ENCODE results near the gene SNHG17. TPM values are rescaled to one million over a fixed set of nuclear protein-coding genes. Genes with fewer than 3 reads are reported as not detected.
"Not testable (repeated sequence)": the region's sequence is repeated elsewhere in the genome, so short reads cannot be mapped to it uniquely, and the experiment has no call there.

The SNHG17 gene
- total RNA-seq, 1 donor from 2014 or later: 57.0 TPM

GRCh38 chr20:38407321-38407720 lies 27.8 kb downstream of the SNHG17 start:
- TF ChIP-seq, protein P1, sequence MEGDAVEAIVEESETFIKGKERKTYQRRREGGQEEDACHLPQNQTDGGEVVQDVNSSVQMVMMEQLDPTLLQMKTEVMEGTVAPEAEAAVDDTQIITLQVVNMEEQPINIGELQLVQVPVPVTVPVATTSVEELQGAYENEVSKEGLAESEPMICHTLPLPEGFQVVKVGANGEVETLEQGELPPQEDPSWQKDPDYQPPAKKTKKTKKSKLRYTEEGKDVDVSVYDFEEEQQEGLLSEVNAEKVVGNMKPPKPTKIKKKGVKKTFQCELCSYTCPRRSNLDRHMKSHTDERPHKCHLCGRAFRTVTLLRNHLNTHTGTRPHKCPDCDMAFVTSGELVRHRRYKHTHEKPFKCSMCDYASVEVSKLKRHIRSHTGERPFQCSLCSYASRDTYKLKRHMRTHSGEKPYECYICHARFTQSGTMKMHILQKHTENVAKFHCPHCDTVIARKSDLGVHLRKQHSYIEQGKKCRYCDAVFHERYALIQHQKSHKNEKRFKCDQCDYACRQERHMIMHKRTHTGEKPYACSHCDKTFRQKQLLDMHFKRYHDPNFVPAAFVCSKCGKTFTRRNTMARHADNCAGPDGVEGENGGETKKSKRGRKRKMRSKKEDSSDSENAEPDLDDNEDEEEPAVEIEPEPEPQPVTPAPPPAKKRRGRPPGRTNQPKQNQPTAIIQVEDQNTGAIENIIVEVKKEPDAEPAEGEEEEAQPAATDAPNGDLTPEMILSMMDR (conservative IDR thresholded peaks at IDR 0.05): no peak
- H3K36me3 Mint-ChIP-seq: peaks cover 13% of the 10 kb centered on the region
- DNase-seq (ENCODE audit: extremely low spot score, unreplicated experiment): no peak
- H3K4me3 Mint-ChIP-seq: no peak overlapping the region
- no peak overlapping the region for H3K27ac Mint-ChIP-seq
- H3K27me3 Mint-ChIP-seq: no peaks in the 10 kb centered on the region
- no peaks in the 10 kb centered on the region for H3K9me3 Mint-ChIP-seq
- no peaks in the 10 kb centered on the region for H3K4me1 Mint-ChIP-seq (ENCODE audit: unreplicated experiment)

DNA sequence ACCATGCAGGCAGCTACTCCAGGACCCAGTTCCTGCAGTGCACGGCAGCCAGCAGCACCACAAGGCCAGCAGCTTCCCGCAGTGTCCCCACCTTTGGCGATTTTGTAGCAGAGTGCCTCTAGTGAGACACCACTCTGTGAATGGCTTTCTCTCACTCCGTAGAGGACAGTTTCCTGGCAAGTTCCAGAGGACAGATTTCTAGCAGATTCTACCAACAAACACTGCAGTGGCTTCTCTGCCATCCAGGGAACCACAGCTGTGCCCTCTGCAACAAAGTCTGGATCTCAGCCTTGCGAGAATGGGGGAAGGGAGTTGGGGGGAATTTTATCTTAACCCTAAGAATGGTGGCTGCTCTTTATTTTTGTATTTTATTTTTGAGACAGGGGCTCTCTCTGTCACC lies 28.7 kb downstream of the SNHG17 start:
- TF ChIP-seq, protein P1 (conservative IDR thresholded peaks at IDR 0.05): no peak
- no peaks in the 10 kb centered on the region for H3K27me3 Mint-ChIP-seq
- H3K27ac Mint-ChIP-seq: no peak overlapping the region
- no peaks in the 10 kb centered on the region for H3K9me3 Mint-ChIP-seq
- H3K4me1 Mint-ChIP-seq (ENCODE audit: unreplicated experiment): no peaks in the 10 kb centered on the region
- H3K4me3 Mint-ChIP-seq: no peak overlapping the region
- peaks cover 10% of the 10 kb centered on the region for H3K36me3 Mint-ChIP-seq
- no peak for DNase-seq (ENCODE audit: extremely low spot score, unreplicated experiment)

DNA sequence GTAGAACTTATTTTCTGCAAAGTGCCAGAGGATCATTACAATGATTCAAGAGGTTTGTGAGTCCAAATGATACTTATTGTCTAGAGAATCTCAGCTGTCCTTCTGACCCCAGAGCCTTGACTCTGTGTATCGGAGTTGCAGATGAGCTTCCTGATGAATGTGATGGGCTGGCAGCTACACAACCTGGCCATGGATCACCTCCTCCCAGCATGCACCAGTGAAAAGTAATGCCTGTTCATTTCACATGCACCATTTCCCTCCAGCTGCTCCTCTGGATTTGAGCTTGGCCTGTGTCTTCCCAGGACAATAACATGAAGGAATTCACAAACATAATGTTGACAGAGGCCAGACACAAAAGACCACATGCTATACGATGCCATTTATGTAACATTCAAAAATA lies 30.0 kb downstream of the SNHG17 start:
- TF ChIP-seq, protein P1 (conservative IDR thresholded peaks at IDR 0.05): no peak
- no peaks in the 10 kb centered on the region for H3K9me3 Mint-ChIP-seq
- no peak for DNase-seq (ENCODE audit: extremely low spot score, unreplicated experiment)
- H3K4me3 Mint-ChIP-seq: no peak overlapping the region
- H3K36me3 Mint-ChIP-seq: peaks cover 10% of the 10 kb centered on the region
- no peaks in the 10 kb centered on the region for H3K27me3 Mint-ChIP-seq
- no peaks in the 10 kb centered on the region for H3K4me1 Mint-ChIP-seq (ENCODE audit: unreplicated experiment)
- H3K27ac Mint-ChIP-seq: no peak overlapping the region

- Mint-ChIP-seq H3K4me1 (ENCODE audit: unreplicated experiment) (no peaks in the 10 kb centered on the region), H3K4me3 (no peak overlapping the region), H3K27ac (no peak overlapping the region), H3K36me3 (peaks cover 10% of the 10 kb centered on the region), H3K27me3 (no peaks in the 10 kb centered on the region), H3K9me3 (no peaks in the 10 kb centered on the region)
- no peak for DNase-seq (ENCODE audit: extremely low spot score, unreplicated experiment)
- TF ChIP-seq, protein P1 (conservative IDR thresholded peaks at IDR 0.05): no peak
These were observed 31.1 kb downstream of the SNHG17 start for GRCh38 chr20:38404016-38404415.

DNA sequence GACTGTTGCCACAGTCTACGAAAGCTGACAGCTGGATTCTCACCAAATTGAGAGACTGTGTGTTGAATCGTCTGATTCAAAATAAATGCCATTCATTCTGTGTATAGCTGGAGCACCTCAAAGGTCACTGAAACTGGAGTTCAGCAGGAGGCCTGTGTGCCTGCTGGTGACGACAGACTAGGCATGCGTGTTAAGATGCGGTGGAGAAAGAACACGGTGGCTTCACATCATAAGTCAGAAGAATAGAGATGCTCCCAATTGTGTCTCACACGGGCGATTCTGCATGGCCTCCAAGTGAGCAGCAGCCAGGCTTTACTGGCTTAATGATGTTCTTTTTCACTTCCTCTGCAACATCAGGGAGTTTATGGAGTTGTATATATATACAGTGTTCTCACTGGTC lies 32.3 kb downstream of the SNHG17 start:
- TF ChIP-seq, protein P1 (conservative IDR thresholded peaks at IDR 0.05): no peak
- H3K4me3 Mint-ChIP-seq: no peak overlapping the region
- H3K9me3 Mint-ChIP-seq: no peaks in the 10 kb centered on the region

GRCh38 chr20:38402089-38402488 lies 33.0 kb downstream of the SNHG17 start:
- TF ChIP-seq, protein P1 (conservative IDR thresholded peaks at IDR 0.05): no peak
- H3K27me3 Mint-ChIP-seq: no peaks in the 10 kb centered on the region
- DNase-seq (ENCODE audit: extremely low spot score, unreplicated experiment): no peak
- H3K4me3 Mint-ChIP-seq: no peak overlapping the region
- H3K27ac Mint-ChIP-seq: no peak overlapping the region
- no peaks in the 10 kb centered on the region for H3K4me1 Mint-ChIP-seq (ENCODE audit: unreplicated experiment)
- H3K36me3 Mint-ChIP-seq: peaks cover 6% of the 10 kb centered on the region
- H3K9me3 Mint-ChIP-seq: no peaks in the 10 kb centered on the region

More for the DNA sequence above, 32.3 kb downstream of the SNHG17 start:
- Mint-ChIP-seq H3K36me3 (peaks cover 6% of the 10 kb centered on the region), H3K27ac (no peak overlapping the region), H3K4me1 (ENCODE audit: unreplicated experiment) (no peaks in the 10 kb centered on the region), H3K27me3 (no peaks in the 10 kb centered on the region)
- DNase-seq (ENCODE audit: extremely low spot score, unreplicated experiment): no peak

DNA sequence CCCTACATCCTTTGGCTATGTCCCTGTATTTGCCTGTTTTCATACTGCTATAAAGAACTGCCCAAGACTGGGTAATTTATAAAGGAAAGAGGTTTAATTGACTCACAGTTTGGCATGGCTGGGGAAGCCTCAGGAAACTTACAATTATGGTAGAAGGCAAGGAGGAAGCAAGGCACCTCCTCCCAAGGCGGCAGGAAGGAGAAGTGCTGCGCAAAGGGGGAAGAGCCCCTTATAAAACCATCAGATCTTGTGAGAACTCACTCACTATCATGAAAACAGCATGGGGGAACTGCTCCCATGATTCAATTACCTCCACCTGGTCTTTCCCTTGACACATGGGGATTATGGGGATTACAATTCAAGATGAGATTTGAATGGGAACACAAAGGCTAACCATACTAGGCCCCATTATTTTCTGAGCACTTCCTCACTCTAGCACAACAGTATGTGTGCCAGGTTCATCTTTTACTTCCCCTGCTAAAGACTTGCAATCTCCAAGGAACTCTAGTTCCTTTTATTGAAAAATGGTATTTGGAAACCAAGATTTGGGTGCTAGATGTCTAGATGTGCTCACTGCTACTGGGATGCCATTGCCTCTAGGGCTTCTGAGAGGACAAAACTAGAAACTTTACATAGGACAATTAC lies 39.3 kb downstream of the SNHG17 start:
- not testable (repeated sequence) for H3K27ac Mint-ChIP-seq; H3K4me1 Mint-ChIP-seq (ENCODE audit: unreplicated experiment); H3K36me3 Mint-ChIP-seq

More for the DNA sequence above, 39.3 kb downstream of the SNHG17 start:
- DNase-seq (ENCODE audit: extremely low spot score, unreplicated experiment); H3K27me3 Mint-ChIP-seq; H3K9me3 Mint-ChIP-seq; H3K4me3 Mint-ChIP-seq: not testable (repeated sequence)

Data from type B pancreatic cell (in vitro differentiated cells).